HCT116 (cell line): ENCODE measurements around the gene RYR2. TPM values are rescaled to one million over a fixed set of nuclear protein-coding genes. Genes with fewer than 3 reads are reported as not detected.

ENCODE experiments used
- ATAC-seq: fragments of 200-7000 bp; cut with Tn5 transposase; 2 replicates; pipeline ENCODE4 v1.9.1; 2020; ENCODE audit warnings: mild to moderate bottlenecking, moderate library complexity
- BruUV-seq: library from RNA; stranded (reverse); fragments of 400-500 nt; replicated peaks from 2 replicates; lab custom pipeline; 2021; lab: Mats Ljungman, UMichigan
- CTCF ChIA-PET: fragments of 300-600 bp; sonication (Branson Sonifier 250); formaldehyde crosslinking; loops from one replicate; lab custom pipeline; 2021; ENCODE audit warnings: antibody characterized with exemption; lab: Charles Lee
- POLR2A ChIA-PET: fragments of 300-600, 350-600 bp; sonication (Branson Sonifier 250); formaldehyde crosslinking; loops from one replicate; lab custom pipeline; 2021; ENCODE audit warnings: antibody characterized with exemption; lab: Charles Lee
- RAD21 ChIA-PET, 2 experiments: fragments of 300-600 bp; sonication (Branson Sonifier 250); formaldehyde crosslinking; loops; one replicate each; lab custom pipeline; 2023; ENCODE audit warnings: low total read pairs in 2 of 2; ENCODE audit not compliant: uncharacterized antibody in 2 of 2, unreplicated experiment in 2 of 2, low non-redundant PET in 1 of 2; lab: Charles Lee
- DNase-seq: peaks from one replicate; pipeline ENCODE4 v3.0.0-alpha.2; 2010; ENCODE audit warnings: low read depth, low spot score
- H2AFZ ChIP-seq: fragments of 200-600 bp; shearing (Covaris generic), sonication (generic); 2 replicates; pipeline ENCODE4 v1.6.1; 2017; ENCODE audit warnings: low read depth, mixed run types, mixed read lengths, antibody characterized with exemption, low read length; ENCODE audit not compliant: poor library complexity, severe bottlenecking
- H3K27ac ChIP-seq: 2 replicates; pipeline ENCODE4 v1.5.1; 2012; ENCODE audit warnings: low read depth, low read length
- H3K27me3 ChIP-seq: fragments of 200-600 bp; sonication (generic); 2 replicates; pipeline ENCODE4 v1.6.1; 2016; ENCODE audit warnings: mixed run types, low read length, mixed read lengths; ENCODE audit not compliant: insufficient read depth
- H3K36me3 ChIP-seq, 2 experiments: fragments of 200-500 bp in 1 of 2; fragments of 200-600 bp in 1 of 2; sonication (Bioruptor generic) in 1 of 2; sonication (generic) in 1 of 2; 2 replicates each; pipeline versions ENCODE4 v1.5.1 to v1.6.1; 2014 to 2016; ENCODE audit warnings: low read length in 2 of 2, inconsistent platforms in 1 of 2, mixed read lengths in 1 of 2, mixed run types in 1 of 2; ENCODE audit not compliant: insufficient read depth in 2 of 2, control insufficient read depth in 1 of 2
- H3K4me1 ChIP-seq, 2 experiments: fragments of 200-600 bp in 1 of 2; sonication (generic) in 1 of 2; 2 replicates each; pipeline versions ENCODE4 v1.5.1 to v1.6.1; 2012 to 2017; ENCODE audit warnings: low read length in 2 of 2, inconsistent platforms in 1 of 2, mild to moderate bottlenecking in 1 of 2, mixed read lengths in 1 of 2, mixed run types in 1 of 2, moderate library complexity in 1 of 2; ENCODE audit not compliant: insufficient read depth in 2 of 2, control insufficient read depth in 1 of 2
- H3K4me2 ChIP-seq: fragments of 200-600 bp; sonication (generic); 2 replicates; pipeline ENCODE4 v1.6.1; 2017; ENCODE audit warnings: mixed run types, low read length, mixed read lengths
- H3K4me3 ChIP-seq, 2 experiments: fragments of 200-600 bp in 1 of 2; sonication (generic) in 1 of 2; replicated peaks in 1 of 2; 2 replicates each; pipeline ENCODE4 v1.5.1; 2011 to 2016; ENCODE audit warnings: low read length in 2 of 2, control low read depth in 1 of 2, low read depth in 1 of 2, mild to moderate bottlenecking in 1 of 2, mixed read lengths in 1 of 2, mixed run types in 1 of 2
- H3K79me2 ChIP-seq: fragments of 200-600 bp; sonication (generic); 2 replicates; pipeline ENCODE4 v1.6.1; 2017; ENCODE audit warnings: mild to moderate bottlenecking, mixed run types, low read length, moderate library complexity, mixed read lengths; ENCODE audit not compliant: insufficient read depth
- H3K9ac ChIP-seq: fragments of 200-600 bp; sonication (generic); 2 replicates; pipeline ENCODE4 v1.6.1; 2016; ENCODE audit warnings: low read length, mixed read lengths
- H3K9me2 ChIP-seq: fragments of 200-600 bp; sonication (generic), shearing (Covaris generic); 2 replicates; pipeline ENCODE4 v1.6.1; 2017; ENCODE audit warnings: mixed run types, mild to moderate bottlenecking, moderate library complexity; ENCODE audit not compliant: insufficient read depth
- H3K9me3 ChIP-seq, 2 experiments: fragments of 200-500 bp in 1 of 2; fragments of 200-600 bp in 1 of 2; sonication (Bioruptor generic) in 1 of 2; sonication (generic) in 1 of 2; 2 replicates each; pipeline ENCODE4 v1.6.1; 2014 to 2017; ENCODE audit warnings: low read length in 2 of 2, mixed read lengths in 2 of 2, inconsistent platforms in 1 of 2, low read depth in 1 of 2, mild to moderate bottlenecking in 1 of 2, mixed run types in 1 of 2, moderate library complexity in 1 of 2; ENCODE audit not compliant: control insufficient read depth in 1 of 2, insufficient read depth in 1 of 2
- H4K20me1 ChIP-seq: fragments of 200-600 bp; sonication (generic), shearing (Covaris generic); 2 replicates; pipeline ENCODE4 v1.6.1; 2017; ENCODE audit warnings: mixed run types, mild to moderate bottlenecking, moderate library complexity; ENCODE audit not compliant: insufficient read depth
- CBX3 ChIP-seq: IDR thresholded peaks from 2 replicates; pipeline ENCODE4 v1.6.1; 2012; ENCODE audit warnings: low read depth
- CEBPB ChIP-seq: IDR thresholded peaks from 2 replicates; pipeline ENCODE4 v1.6.1; 2012; ENCODE audit warnings: low read depth
- CTCF ChIP-seq, 3 experiments: fragments of 200-600 bp in 1 of 3; sonication (generic) in 1 of 3; IDR thresholded peaks in 2 of 3; conservative IDR thresholded peaks in 1 of 3; 2 replicates each; pipeline ENCODE4 v1.5.1; 2012 to 2017; ENCODE audit warnings: low read depth in 2 of 3, low read length in 2 of 3, antibody characterized with exemption in 1 of 3, borderline replicate concordance in 1 of 3, control low read depth in 1 of 3, mild to moderate bottlenecking in 1 of 3, mixed read lengths in 1 of 3, mixed run types in 1 of 3, moderate library complexity in 1 of 3; ENCODE audit not compliant: insufficient read depth in 1 of 3
- EGR1 ChIP-seq: IDR thresholded peaks from 2 replicates; pipeline ENCODE4 v1.6.1; 2012; ENCODE audit warnings: low read depth
- ELF1 ChIP-seq: IDR thresholded peaks from 2 replicates; pipeline ENCODE4 v1.6.1; 2012; ENCODE audit warnings: low read depth, borderline replicate concordance
- EZH2 ChIP-seq: fragments of 200-600 bp; sonication (generic); IDR thresholded peaks from 2 replicates; pipeline ENCODE4 v1.6.1; 2017; ENCODE audit warnings: antibody characterized with exemption, mixed run types
- EZH2phosphoT487 ChIP-seq: fragments of 200-600 bp; IDR thresholded peaks from 2 replicates; pipeline ENCODE4 v1.6.1; 2018; ENCODE audit warnings: antibody characterized with exemption, borderline replicate concordance
- FOSL1 ChIP-seq: IDR thresholded peaks from 2 replicates; pipeline ENCODE4 v1.6.1; 2012; ENCODE audit warnings: low read depth
- JUND ChIP-seq: IDR thresholded peaks from 2 replicates; pipeline ENCODE4 v1.6.1; 2012
- MAX ChIP-seq: IDR thresholded peaks from 2 replicates; pipeline ENCODE4 v1.6.1; 2012
- POLR2A ChIP-seq: IDR thresholded peaks from 2 replicates; pipeline ENCODE4 v1.7.0; 2011; ENCODE audit warnings: borderline replicate concordance; ENCODE audit not compliant: insufficient read depth, insufficient read length; ENCODE audit errors: extremely low read depth
- POLR2AphosphoS5 ChIP-seq: IDR thresholded peaks from 2 replicates; pipeline ENCODE4 v1.6.1; 2011; ENCODE audit warnings: mild to moderate bottlenecking, low read depth, low read length, moderate library complexity
- REST ChIP-seq: IDR thresholded peaks from 2 replicates; pipeline ENCODE4 v1.6.1; 2012; ENCODE audit warnings: low read depth
- SIN3A ChIP-seq: IDR thresholded peaks from 2 replicates; pipeline ENCODE4 v1.6.1; 2012; ENCODE audit warnings: low read depth
- SP1 ChIP-seq: IDR thresholded peaks from 2 replicates; pipeline ENCODE4 v1.6.1; 2012; ENCODE audit warnings: low read depth
- SRF ChIP-seq: IDR thresholded peaks from 2 replicates; pipeline ENCODE4 v1.6.1; 2012; ENCODE audit warnings: low read depth
- TCF7L2 ChIP-seq: IDR thresholded peaks from 2 replicates; pipeline ENCODE4 v1.7.0; 2011; ENCODE audit warnings: borderline replicate concordance, inconsistent platforms; ENCODE audit not compliant: insufficient read depth, insufficient read length; ENCODE audit errors: extremely low read depth
- ZNF274 ChIP-seq: fragments of 200-500 bp; sonication (Bioruptor generic); IDR thresholded peaks from 2 replicates; pipeline ENCODE4 v1.6.1; 2014; ENCODE audit warnings: mild to moderate bottlenecking, low read depth, low read length, inconsistent platforms
- intact Hi-C: fragments of 100-400 bp; cut with micrococcal nuclease; formaldehyde crosslinking; loops from 2 replicates; pipeline ENCODE4 v1.10.0; 2022
- total RNA-seq: library from RNA; stranded (reverse); gene quantifications from one replicate; pipeline ENCODE4 v1.2.1, GENCODE V29; 2021; ENCODE audit not compliant: unreplicated experiment

RYR2 gene
- total RNA-seq, 1 experiment from 2014 or later = 0.02 TPM

- no TSS peak for BruUV-seq
- H3K4me1 ChIP-seq = no peaks in the 10 kb centered on the region
- ChIA-PET POLR2A (no interaction called here), RAD21 (no interaction called here), CTCF (no interaction called here)
- intact Hi-C loops = no loop called here
- no peaks in the 10 kb centered on the region for H3K79me2 ChIP-seq
- no peak overlapping the region for H2AFZ ChIP-seq
- ATAC-seq (no peak), DNase-seq (no peak)
- H3K27ac ChIP-seq = no peak overlapping the region
- H3K9me3 ChIP-seq = no peaks in the 10 kb centered on the region
- no peak overlapping the region for H3K9ac ChIP-seq
- H3K4me2 ChIP-seq = no peak overlapping the region
- no peaks in the 10 kb centered on the region for H3K36me3 ChIP-seq
- no peak overlapping the region for H3K4me3 ChIP-seq
- TF ChIP-seq FOSL1 (no peak), EZH2 (no peak)
- no peaks in the 10 kb centered on the region for H3K9me2 ChIP-seq
- H3K27me3 ChIP-seq = no peaks in the 10 kb centered on the region
- H4K20me1 ChIP-seq = no peaks in the 10 kb centered on the region
Measured at GRCh38 chr1:237062976-237063375, 21.0 kb downstream of the RYR2 start.

GRCh38 chr1:237065903-237066302 is 23.9 kb downstream of the RYR2 start:
- CTCF ChIA-PET = no interaction called here
- DNase-seq (no peak), ATAC-seq (no peak)
- Histone ChIP-seq H4K20me1 (no peaks in the 10 kb centered on the region), H3K9ac (no peak overlapping the region), H3K4me2 (no peak overlapping the region), H3K9me2 (no peaks in the 10 kb centered on the region), H3K9me3 (no peaks in the 10 kb centered on the region), H3K27me3 (no peaks in the 10 kb centered on the region), H3K4me1 (no peaks in the 10 kb centered on the region), H2AFZ (no peak overlapping the region), H3K27ac (no peak overlapping the region), H3K79me2 (no peaks in the 10 kb centered on the region), H3K36me3 (no peaks in the 10 kb centered on the region), H3K4me3 (no peak overlapping the region)
- RAD21 ChIA-PET = no interaction called here
- intact Hi-C loops = no loop called here
- POLR2A ChIA-PET = no interaction called here
- no TSS peak for BruUV-seq
- TF ChIP-seq POLR2A = no peak
- no peak for TF ChIP-seq REST
- no peak for TF ChIP-seq POLR2AphosphoS5
- no peak for TF ChIP-seq SRF
- TF ChIP-seq MAX = no peak
- no peak for TF ChIP-seq EZH2
- TF ChIP-seq SP1 = no peak
- TF ChIP-seq ZNF274 = no peak
- no peak for TF ChIP-seq TCF7L2
- TF ChIP-seq ELF1 = no peak
- no peak for TF ChIP-seq SIN3A
- no peak for TF ChIP-seq CEBPB
- no peak for TF ChIP-seq FOSL1
- TF ChIP-seq CBX3 = no peak
- no peak for TF ChIP-seq JUND
- no peak for TF ChIP-seq EGR1
- TF ChIP-seq CTCF (IDR thresholded peaks at IDR 0.05 in 2 of 3, conservative IDR thresholded peaks at IDR 0.05 in 1 of 3; ENCODE audit: borderline replicate concordance in 1 of 3, insufficient read depth in 1 of 3, low read depth in 2 of 3, low read length in 2 of 3) = no peak
- no peak for TF ChIP-seq EZH2phosphoT487
